WTC11 (cell line): ENCODE data around the gene SLC2A1. TPM values are rescaled to one million over a fixed set of nuclear protein-coding genes. Genes with fewer than 3 reads are reported as not detected.

ENCODE experiments used
- ATAC-seq: fragments of 200-7000 bp; cut with Tn5 transposase; 2 replicates; pipeline ENCODE4 v1.10.0; 2021; ENCODE audit warnings: mild to moderate bottlenecking, moderate library complexity
- Bru-seq: library from RNA; stranded (reverse); fragments of 400-500 nt; gene quantifications from one replicate; lab custom pipeline; 2021; lab: Mats Ljungman, UMichigan
- CTCF ChIA-PET: fragments of 300-600 bp; sonication (Branson Sonifier 250); formaldehyde crosslinking; loops from one replicate; lab custom pipeline; 2021; ENCODE audit warnings: antibody characterized with exemption; lab: Charles Lee
- POLR2A ChIA-PET: fragments of 350-600 bp; sonication (Branson Sonifier 250); formaldehyde crosslinking; loops from one replicate; lab custom pipeline; 2021; ENCODE audit warnings: antibody characterized with exemption; lab: Charles Lee
- DNase-seq: peaks from one replicate; pipeline ENCODE4 v3.0.0; 2021; ENCODE audit warnings: low spot score
- H3K27ac Mint-ChIP-seq: 2 replicates; pipeline ENCODE4 v1.8.0; 2021; ENCODE audit warnings: mixed read lengths
- H3K27me3 Mint-ChIP-seq: 2 replicates; pipeline ENCODE4 v1.8.0; 2021; ENCODE audit warnings: low read depth, mild to moderate bottlenecking, moderate library complexity, mixed read lengths
- H3K36me3 Mint-ChIP-seq: 2 replicates; pipeline ENCODE4 v1.8.0; 2021; ENCODE audit warnings: mixed read lengths
- H3K4me1 Mint-ChIP-seq: 2 replicates; pipeline ENCODE4 v1.8.0; 2022; ENCODE audit warnings: mixed read lengths
- H3K4me3 Mint-ChIP-seq: 2 replicates; pipeline ENCODE4 v1.8.0; 2021; ENCODE audit warnings: mild to moderate bottlenecking, moderate library complexity, mixed read lengths
- H3K9me3 Mint-ChIP-seq: 2 replicates; pipeline ENCODE4 v1.8.0; 2021; ENCODE audit warnings: mixed read lengths
- CREB1 ChIP-seq: sonication (generic); formaldehyde crosslinking; IDR thresholded peaks from 2 replicates; pipeline ENCODE4 v1.8.0; 2023; ENCODE audit warnings: mild to moderate bottlenecking, missing genetic modification reagents
- CTCF ChIP-seq: fragments of 200-600 bp; IDR thresholded peaks from 2 replicates; pipeline ENCODE4 v1.8.0; 2022; ENCODE audit warnings: antibody characterized with exemption
- ESRRA ChIP-seq: sonication (generic); formaldehyde crosslinking; IDR thresholded peaks from 2 replicates; pipeline ENCODE4 v1.8.1; 2022; ENCODE audit warnings: mild to moderate bottlenecking, missing genetic modification reagents, borderline replicate concordance
- FOXP4 ChIP-seq: sonication (generic); formaldehyde crosslinking; IDR thresholded peaks from 2 replicates; pipeline ENCODE4 v1.8.0; 2022; ENCODE audit warnings: mild to moderate bottlenecking, missing genetic modification reagents
- GABPB1 ChIP-seq: sonication (generic); formaldehyde crosslinking; IDR thresholded peaks from 2 replicates; pipeline ENCODE4 v1.8.1; 2023; ENCODE audit warnings: mild to moderate bottlenecking, missing genetic modification reagents
- GRHL2 ChIP-seq: fragments of 250-450 bp; sonication (Bioruptor Pico); IDR thresholded peaks from 2 replicates; pipeline ENCODE4 v1.8.0; 2022; ENCODE audit warnings: mild to moderate bottlenecking, moderate library complexity; ENCODE audit not compliant: insufficient replicate concordance, severe bottlenecking
- NFATC4 ChIP-seq: fragments of 250-450 bp; sonication (Bioruptor Pico); IDR thresholded peaks from 2 replicates; pipeline ENCODE4 v1.9.0; 2021; ENCODE audit warnings: mild to moderate bottlenecking
- NR2C2 ChIP-seq: sonication (generic); formaldehyde crosslinking; IDR thresholded peaks from 2 replicates; pipeline ENCODE4 v1.8.0; 2022; ENCODE audit warnings: mild to moderate bottlenecking, missing genetic modification reagents
- NR3C1 ChIP-seq: sonication (generic); formaldehyde crosslinking; conservative IDR thresholded peaks from 2 replicates; pipeline ENCODE4 v1.8.1; 2023; ENCODE audit warnings: low read depth, mild to moderate bottlenecking, missing genetic modification reagents
- PRRX2 ChIP-seq: fragments of 250-450 bp; sonication (Bioruptor Pico); IDR thresholded peaks from 2 replicates; pipeline ENCODE4 v1.8.0; 2021; ENCODE audit warnings: mild to moderate bottlenecking
- RORB ChIP-seq: fragments of 250-450 bp; sonication (Bioruptor Pico); IDR thresholded peaks from 2 replicates; pipeline ENCODE4 v1.9.0; 2021; ENCODE audit warnings: mild to moderate bottlenecking
- SMAD4 ChIP-seq: sonication (generic); formaldehyde crosslinking; IDR thresholded peaks from 2 replicates; pipeline ENCODE4 v1.8.0; 2022; ENCODE audit warnings: mild to moderate bottlenecking, missing genetic modification reagents
- TEAD1 ChIP-seq: sonication (generic); formaldehyde crosslinking; IDR thresholded peaks from 2 replicates; pipeline ENCODE4 v1.8.0; 2022; ENCODE audit warnings: mild to moderate bottlenecking, missing genetic modification reagents
- USF2 ChIP-seq: sonication (generic); formaldehyde crosslinking; IDR thresholded peaks from 2 replicates; pipeline ENCODE4 v1.8.1; 2023; ENCODE audit warnings: mild to moderate bottlenecking, missing genetic modification reagents, moderate library complexity
- ZBTB21 ChIP-seq: sonication (generic); formaldehyde crosslinking; IDR thresholded peaks from 2 replicates; pipeline ENCODE4 v1.8.1; 2023; ENCODE audit warnings: mild to moderate bottlenecking, missing genetic modification reagents, borderline replicate concordance
- ZBTB43 ChIP-seq: sonication (generic); formaldehyde crosslinking; IDR thresholded peaks from 2 replicates; pipeline ENCODE4 v1.8.1; 2023; ENCODE audit warnings: mild to moderate bottlenecking, missing genetic modification reagents
- long read RNA-seq, 3 experiments: library from RNA in 1 of 3; library from capped mRNA in 1 of 3; library from polyadenylated mRNA in 1 of 3; unstranded in 2 of 3; stranded (forward) in 1 of 3; transcript quantifications; one replicate each; pipeline ENCODE4 v2.0.0, GENCODE V29; 2021
- total RNA-seq: library from RNA; stranded (reverse); gene quantifications from 3 replicates; pipeline ENCODE4 v1.2.3, GENCODE V29; 2021
- TF ChIP-seq, protein P1 (sequence below): fragments of 250-450 bp; sonication (Bioruptor Pico); conservative IDR thresholded peaks from 2 replicates; pipeline ENCODE4 v1.9.0; 2021; ENCODE audit warnings: mild to moderate bottlenecking
- TF ChIP-seq, protein P2 (sequence below): fragments of 250-450 bp; sonication (Bioruptor Pico); IDR thresholded peaks from 2 replicates; pipeline ENCODE4 v1.9.0; 2021; ENCODE audit warnings: mild to moderate bottlenecking
- TF ChIP-seq, protein P3 (sequence below): sonication (generic); formaldehyde crosslinking; IDR thresholded peaks from 2 replicates; pipeline ENCODE4 v1.8.0; 2022; ENCODE audit warnings: mild to moderate bottlenecking, missing genetic modification reagents
- TF ChIP-seq, protein P4 (sequence below): sonication (generic); formaldehyde crosslinking; IDR thresholded peaks from 2 replicates; pipeline ENCODE4 v1.8.0; 2022; ENCODE audit warnings: mild to moderate bottlenecking, missing genetic modification reagents

The SLC2A1 gene
- total RNA-seq, result 215 to 415 TPM (median 396 TPM) in 3 replicates
- Bru-seq, nascent RNA, result percentile 90 among the genes with signal in this experiment
- long read RNA-seq, experiment 1, transcript SLC2A1-203 (10 exons, 3,670 nt), result major isoform, 583 of 715 reads
- long read RNA-seq, experiment 1, partial matches to known transcripts, result 96 of 715 reads
- long read RNA-seq, experiment 1, other reads (novel, unspliced or antisense), result 35 of 715 reads
- long read RNA-seq, experiment 2, transcript SLC2A1-203 (10 exons, 3,670 nt), result major isoform, 287 of 558 reads
- long read RNA-seq, experiment 2, partial matches to known transcripts, result 116 of 558 reads
- long read RNA-seq, experiment 2, other reads (novel, unspliced or antisense), result 152 of 558 reads
- long read RNA-seq, experiment 3, transcript SLC2A1-203 (10 exons, 3,670 nt), result major isoform, 81 of 146 reads
- long read RNA-seq, experiment 3, partial matches to known transcripts, result 56 of 146 reads
- long read RNA-seq, experiment 3, other reads (novel, unspliced or antisense), result 9 of 146 reads

DNA sequence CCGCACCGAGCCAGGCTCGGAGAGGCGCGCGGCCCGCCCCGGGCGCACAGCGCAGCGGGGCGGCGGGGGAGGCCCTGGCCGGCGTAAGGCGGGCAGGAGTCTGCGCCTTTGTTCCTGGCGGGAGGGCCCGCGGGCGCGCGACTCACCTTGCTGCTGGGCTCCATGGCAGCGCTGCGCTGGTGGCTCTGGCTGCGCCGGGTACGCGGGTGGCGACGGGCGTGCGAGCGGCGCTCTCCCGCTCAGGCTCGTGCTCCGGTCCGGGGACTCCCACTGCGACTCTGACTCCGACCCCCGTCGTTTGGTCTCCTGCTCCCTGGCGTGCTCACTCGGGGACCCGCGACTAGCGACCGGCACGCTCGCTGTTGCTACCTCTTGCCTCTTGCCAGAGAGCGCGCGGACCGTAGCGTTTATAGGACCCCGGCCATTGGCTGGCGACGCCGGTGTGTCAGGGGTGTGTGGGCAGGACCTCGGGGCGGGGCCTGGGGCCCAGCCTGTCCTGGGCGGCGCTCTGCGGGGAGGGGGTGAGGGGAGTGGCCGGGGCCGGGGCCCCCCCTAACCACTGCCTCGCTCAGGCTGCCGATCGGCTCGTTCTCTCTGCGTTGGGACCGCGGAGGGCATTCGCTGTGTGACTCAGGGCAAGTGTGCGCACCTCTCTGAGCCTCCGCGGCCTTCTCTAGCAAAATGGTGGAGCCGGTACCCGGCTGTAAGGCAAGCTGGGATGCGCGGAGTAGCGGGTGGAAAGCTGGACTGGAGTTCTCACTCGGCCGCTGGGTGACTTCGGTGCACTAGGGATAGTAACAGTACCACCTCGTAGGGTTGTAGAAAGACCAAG, at the start of gene SLC2A1:
Gene SLC2A1, minus strand, starts transcription at position 381 of the 832 bp plus-strand sequence. Its CDS starts 217 bp downstream, at position 164.
- peak within 1 kb of the TSS; percentile 94 for H3K27ac Mint-ChIP-seq
- peak; percentile 96 for DNase-seq
- ChIA-PET POLR2A (interaction anchor here (0.7 to 2.4 kb wide), 4 partner anchors 12 to 114 kb away, joined by 4 to 17 read pairs (median 12); no protein-coding TSS in a partner anchor), CTCF (interaction anchor here (0.6 to 1.7 kb wide), 2 partner anchors 8 to 115 kb away, joined by 3 to 9 read pairs; no protein-coding TSS in a partner anchor)
- H3K4me3 Mint-ChIP-seq, result peak within 1 kb of the TSS; percentile 99
- peaks cover 68% of the 10 kb centered on the region for H3K4me1 Mint-ChIP-seq
- H3K27me3 Mint-ChIP-seq, result no peaks in the 10 kb centered on the region; the same call in 1 of the 2 replicates
- ATAC-seq, result peak; percentile 84
- H3K9me3 Mint-ChIP-seq, result no peaks in the 10 kb centered on the region
- H3K36me3 Mint-ChIP-seq, result peaks cover 34% of the 10 kb centered on the region
- TF ChIP-seq TEAD1 (CRISPR knock-in tag) (no peak), PRRX2 (no peak), SMAD4 (CRISPR knock-in tag) (no peak), NR3C1 (no peak), ZBTB21 (CRISPR knock-in tag) (no peak; the same call in 1 of the 2 replicates), CTCF (no peak), GABPB1 (CRISPR knock-in tag) (peak; percentile 47; the same call in 1 of the 2 replicates), CREB1 (CRISPR knock-in tag) (no peak), RORB (no peak), NR2C2 (CRISPR knock-in tag) (no peak), GRHL2 (CRISPR knock-in tag) (no peak), USF2 (no peak), ZBTB43 (CRISPR knock-in tag) (0 out of 2 replicates have a peak, but pooled peaks have one; percentile 13), NFATC4 (CRISPR knock-in tag) (no peak), FOXP4 (CRISPR knock-in tag) (peak; percentile 49; the same call in 1 of the 2 replicates), ESRRA (CRISPR knock-in tag) (no peak)
- TF ChIP-seq, protein P1, sequence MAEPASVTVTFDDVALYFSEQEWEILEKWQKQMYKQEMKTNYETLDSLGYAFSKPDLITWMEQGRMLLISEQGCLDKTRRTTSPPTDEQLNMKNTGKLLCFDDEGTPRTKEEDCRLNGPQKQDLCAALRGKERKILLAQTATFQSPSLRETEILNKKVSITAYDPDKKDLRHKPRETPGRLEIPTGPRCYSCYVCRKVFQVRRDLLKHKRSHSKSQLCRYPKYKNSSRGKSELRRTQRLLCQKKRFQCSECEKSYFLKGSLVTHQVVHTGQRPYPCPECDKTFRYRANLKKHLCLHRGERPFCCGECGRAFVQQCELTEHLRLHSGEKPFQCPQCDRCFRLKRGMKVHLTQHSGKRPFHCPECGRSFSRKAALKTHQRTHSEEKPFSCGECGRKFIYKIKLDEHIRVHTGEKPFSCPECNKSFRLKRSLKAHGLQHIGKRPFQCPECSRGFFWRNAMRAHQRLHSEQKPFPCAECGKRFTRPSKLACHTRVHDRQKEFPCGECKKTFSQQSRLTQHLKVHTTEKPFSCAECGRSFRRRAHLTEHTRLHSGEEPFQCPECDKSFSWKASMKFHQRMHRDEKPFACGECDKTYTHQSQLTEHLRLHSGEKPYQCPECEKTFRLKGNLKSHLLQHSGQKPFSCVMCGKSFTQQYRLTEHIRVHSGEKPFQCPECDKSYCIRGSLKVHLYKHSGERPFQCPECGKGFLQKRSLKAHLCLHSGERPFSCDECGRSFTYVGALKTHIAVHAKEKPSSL (CRISPR knock-in tag), result no peak
- TF ChIP-seq, protein P2, sequence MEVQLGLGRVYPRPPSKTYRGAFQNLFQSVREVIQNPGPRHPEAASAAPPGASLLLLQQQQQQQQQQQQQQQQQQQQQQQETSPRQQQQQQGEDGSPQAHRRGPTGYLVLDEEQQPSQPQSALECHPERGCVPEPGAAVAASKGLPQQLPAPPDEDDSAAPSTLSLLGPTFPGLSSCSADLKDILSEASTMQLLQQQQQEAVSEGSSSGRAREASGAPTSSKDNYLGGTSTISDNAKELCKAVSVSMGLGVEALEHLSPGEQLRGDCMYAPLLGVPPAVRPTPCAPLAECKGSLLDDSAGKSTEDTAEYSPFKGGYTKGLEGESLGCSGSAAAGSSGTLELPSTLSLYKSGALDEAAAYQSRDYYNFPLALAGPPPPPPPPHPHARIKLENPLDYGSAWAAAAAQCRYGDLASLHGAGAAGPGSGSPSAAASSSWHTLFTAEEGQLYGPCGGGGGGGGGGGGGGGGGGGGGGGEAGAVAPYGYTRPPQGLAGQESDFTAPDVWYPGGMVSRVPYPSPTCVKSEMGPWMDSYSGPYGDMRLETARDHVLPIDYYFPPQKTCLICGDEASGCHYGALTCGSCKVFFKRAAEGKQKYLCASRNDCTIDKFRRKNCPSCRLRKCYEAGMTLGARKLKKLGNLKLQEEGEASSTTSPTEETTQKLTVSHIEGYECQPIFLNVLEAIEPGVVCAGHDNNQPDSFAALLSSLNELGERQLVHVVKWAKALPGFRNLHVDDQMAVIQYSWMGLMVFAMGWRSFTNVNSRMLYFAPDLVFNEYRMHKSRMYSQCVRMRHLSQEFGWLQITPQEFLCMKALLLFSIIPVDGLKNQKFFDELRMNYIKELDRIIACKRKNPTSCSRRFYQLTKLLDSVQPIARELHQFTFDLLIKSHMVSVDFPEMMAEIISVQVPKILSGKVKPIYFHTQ (CRISPR knock-in tag), result no peak
- TF ChIP-seq, protein P3, sequence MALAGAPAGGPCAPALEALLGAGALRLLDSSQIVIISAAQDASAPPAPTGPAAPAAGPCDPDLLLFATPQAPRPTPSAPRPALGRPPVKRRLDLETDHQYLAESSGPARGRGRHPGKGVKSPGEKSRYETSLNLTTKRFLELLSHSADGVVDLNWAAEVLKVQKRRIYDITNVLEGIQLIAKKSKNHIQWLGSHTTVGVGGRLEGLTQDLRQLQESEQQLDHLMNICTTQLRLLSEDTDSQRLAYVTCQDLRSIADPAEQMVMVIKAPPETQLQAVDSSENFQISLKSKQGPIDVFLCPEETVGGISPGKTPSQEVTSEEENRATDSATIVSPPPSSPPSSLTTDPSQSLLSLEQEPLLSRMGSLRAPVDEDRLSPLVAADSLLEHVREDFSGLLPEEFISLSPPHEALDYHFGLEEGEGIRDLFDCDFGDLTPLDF (CRISPR knock-in tag), result peak; percentile 47; the same call in 1 of the 2 replicates
- TF ChIP-seq, protein P4, sequence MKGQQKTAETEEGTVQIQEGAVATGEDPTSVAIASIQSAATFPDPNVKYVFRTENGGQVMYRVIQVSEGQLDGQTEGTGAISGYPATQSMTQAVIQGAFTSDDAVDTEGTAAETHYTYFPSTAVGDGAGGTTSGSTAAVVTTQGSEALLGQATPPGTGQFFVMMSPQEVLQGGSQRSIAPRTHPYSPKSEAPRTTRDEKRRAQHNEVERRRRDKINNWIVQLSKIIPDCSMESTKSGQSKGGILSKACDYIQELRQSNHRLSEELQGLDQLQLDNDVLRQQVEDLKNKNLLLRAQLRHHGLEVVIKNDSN (CRISPR knock-in tag), result no peak; the same call in 1 of the 2 replicates
